DND-41 (cell line): ENCODE data around the gene KRT9.

Experiments used
- ATAC-seq: fragments of 200-7000 bp; cut with Tn5 transposase; 3 replicates; pipeline ENCODE4 v1.9.1; 2021; ENCODE audit warnings: low read depth; ENCODE audit not compliant: insufficient read depth
- DNase-seq: peaks from one replicate; pipeline ENCODE4 v3.0.0-alpha.2; 2020
- H2AFZ ChIP-seq: 2 replicates; pipeline ENCODE4 v1.6.0; 2012; ENCODE audit warnings: low read depth, low read length
- H3K27ac ChIP-seq: 2 replicates; pipeline ENCODE4 v1.5.1; 2012; ENCODE audit warnings: low read length, inconsistent platforms
- H3K27me3 ChIP-seq: fragments of 200-600 bp; sonication (generic); 2 replicates; pipeline ENCODE4 v1.6.0; 2012; ENCODE audit warnings: low read length, mild to moderate bottlenecking, inconsistent platforms; ENCODE audit not compliant: insufficient read depth, poor library complexity
- H3K36me3 ChIP-seq: 2 replicates; pipeline ENCODE4 v1.5.1; 2012; ENCODE audit warnings: low read length, inconsistent platforms; ENCODE audit not compliant: insufficient read depth
- H3K4me1 ChIP-seq: 2 replicates; pipeline ENCODE4 v1.5.1; 2012; ENCODE audit warnings: mild to moderate bottlenecking, low read length; ENCODE audit not compliant: insufficient read depth
- H3K4me2 ChIP-seq: 2 replicates; pipeline ENCODE4 v1.6.0; 2012; ENCODE audit warnings: mild to moderate bottlenecking, moderate library complexity, low read length, inconsistent platforms; ENCODE audit not compliant: insufficient read depth
- H3K4me3 ChIP-seq, 2 experiments: fragments of 200-600 bp in 1 of 2; shearing (Covaris generic) in 1 of 2; 2 replicates each; pipeline ENCODE4 v1.5.1; 2012 to 2016; ENCODE audit warnings: inconsistent platforms in 2 of 2, low read length in 2 of 2, mild to moderate bottlenecking in 2 of 2, low read depth in 1 of 2, moderate library complexity in 1 of 2
- H3K79me2 ChIP-seq: 2 replicates; pipeline ENCODE4 v1.6.0; 2012; ENCODE audit warnings: low read length, inconsistent platforms; ENCODE audit not compliant: insufficient read depth
- H3K9ac ChIP-seq: 2 replicates; pipeline ENCODE4 v1.6.0; 2012; ENCODE audit warnings: low read depth, mild to moderate bottlenecking, inconsistent platforms, low read length, moderate library complexity
- H3K9me3 ChIP-seq: 2 replicates; pipeline ENCODE4 v1.5.1; 2012; ENCODE audit warnings: low read length, moderate library complexity, mild to moderate bottlenecking, inconsistent platforms; ENCODE audit not compliant: insufficient read depth, severe bottlenecking
- H4K20me1 ChIP-seq: 2 replicates; pipeline ENCODE4 v1.6.0; 2012; ENCODE audit warnings: low read length; ENCODE audit not compliant: insufficient read depth
- EZH2 ChIP-seq: IDR thresholded peaks from 3 replicates; pipeline ENCODE4 v1.6.1; 2012; ENCODE audit warnings: borderline replicate concordance, low read depth, mild to moderate bottlenecking, moderate library complexity, low read length, inconsistent platforms; ENCODE audit not compliant: severe bottlenecking
- TF ChIP-seq, protein P1 (sequence below): IDR thresholded peaks from 2 replicates; pipeline ENCODE4 v1.5.1; 2012; ENCODE audit warnings: borderline replicate concordance, low read length, moderate library complexity, mild to moderate bottlenecking; ENCODE audit not compliant: poor library complexity, severe bottlenecking; ENCODE audit errors: extremely low read depth

The KRT9 gene

DNA sequence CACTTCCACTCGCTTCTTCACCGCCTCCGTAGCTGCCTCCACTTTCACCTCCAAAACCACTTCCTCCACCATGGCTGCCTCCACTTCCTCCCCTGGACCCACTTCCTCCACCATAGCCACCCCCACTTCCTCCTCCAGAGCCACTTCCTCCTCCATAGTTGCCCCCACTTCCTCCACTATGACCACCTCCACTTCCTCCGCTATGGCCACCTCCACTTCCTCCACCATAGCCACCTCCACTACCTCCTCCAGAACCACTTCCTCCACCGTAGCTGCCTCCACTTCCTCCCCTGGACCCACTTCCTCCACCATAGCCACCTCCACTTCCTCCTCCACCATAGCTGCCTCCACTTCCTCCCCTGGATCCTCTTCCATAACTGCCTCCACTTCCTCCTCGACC, 4.5 kb downstream of the KRT9 start:
- H3K27me3 ChIP-seq: peaks cover 9% of the 10 kb centered on the region
- no peaks in the 10 kb centered on the region for H3K79me2 ChIP-seq
- H3K9ac ChIP-seq: no peak overlapping the region
- H3K4me2 ChIP-seq: no peak overlapping the region
- H4K20me1 ChIP-seq: no peaks in the 10 kb centered on the region
- no peaks in the 10 kb centered on the region for H3K4me1 ChIP-seq
- DNase-seq: no peak
- H3K9me3 ChIP-seq: no peaks in the 10 kb centered on the region
- H3K36me3 ChIP-seq: no peaks in the 10 kb centered on the region
- H3K4me3 ChIP-seq: no peak overlapping the region
- no peak overlapping the region for H3K27ac ChIP-seq
- TF ChIP-seq, protein P1, sequence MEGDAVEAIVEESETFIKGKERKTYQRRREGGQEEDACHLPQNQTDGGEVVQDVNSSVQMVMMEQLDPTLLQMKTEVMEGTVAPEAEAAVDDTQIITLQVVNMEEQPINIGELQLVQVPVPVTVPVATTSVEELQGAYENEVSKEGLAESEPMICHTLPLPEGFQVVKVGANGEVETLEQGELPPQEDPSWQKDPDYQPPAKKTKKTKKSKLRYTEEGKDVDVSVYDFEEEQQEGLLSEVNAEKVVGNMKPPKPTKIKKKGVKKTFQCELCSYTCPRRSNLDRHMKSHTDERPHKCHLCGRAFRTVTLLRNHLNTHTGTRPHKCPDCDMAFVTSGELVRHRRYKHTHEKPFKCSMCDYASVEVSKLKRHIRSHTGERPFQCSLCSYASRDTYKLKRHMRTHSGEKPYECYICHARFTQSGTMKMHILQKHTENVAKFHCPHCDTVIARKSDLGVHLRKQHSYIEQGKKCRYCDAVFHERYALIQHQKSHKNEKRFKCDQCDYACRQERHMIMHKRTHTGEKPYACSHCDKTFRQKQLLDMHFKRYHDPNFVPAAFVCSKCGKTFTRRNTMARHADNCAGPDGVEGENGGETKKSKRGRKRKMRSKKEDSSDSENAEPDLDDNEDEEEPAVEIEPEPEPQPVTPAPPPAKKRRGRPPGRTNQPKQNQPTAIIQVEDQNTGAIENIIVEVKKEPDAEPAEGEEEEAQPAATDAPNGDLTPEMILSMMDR: no peak
- TF ChIP-seq EZH2: no peak
- H2AFZ ChIP-seq: no peak overlapping the region
- ATAC-seq: no peak

DNA sequence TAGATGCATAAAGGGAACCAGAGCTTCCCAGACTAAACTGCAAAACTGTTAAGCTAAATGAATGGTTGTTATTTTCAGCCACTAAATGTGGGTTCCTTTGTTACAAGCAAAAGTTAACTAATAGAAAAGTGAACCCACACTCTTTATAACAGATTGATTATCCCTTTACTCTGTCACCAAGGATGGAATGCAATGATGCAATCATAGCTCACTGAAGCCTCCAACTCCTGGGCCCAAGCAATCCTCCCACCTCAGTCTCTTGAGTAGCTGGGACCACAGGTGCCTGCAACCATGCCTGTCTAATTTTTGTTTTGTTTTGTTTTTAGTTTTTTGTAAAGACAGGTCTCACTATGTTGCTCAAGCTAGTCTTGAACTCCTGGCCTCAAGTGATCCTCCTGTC, 6.5 kb downstream of the KRT9 start:
- Histone ChIP-seq H3K36me3 (no peaks in the 10 kb centered on the region), H3K27ac (no peak overlapping the region), H3K4me3 (no peak overlapping the region), H3K27me3 (peaks cover 6% of the 10 kb centered on the region), H3K9ac (no peak overlapping the region), H4K20me1 (no peaks in the 10 kb centered on the region), H3K4me1 (no peaks in the 10 kb centered on the region), H3K9me3 (no peaks in the 10 kb centered on the region), H2AFZ (no peak overlapping the region), H3K4me2 (no peak overlapping the region), H3K79me2 (no peaks in the 10 kb centered on the region)
- DNase-seq (no peak), ATAC-seq (no peak)
- no peak for TF ChIP-seq EZH2
- TF ChIP-seq, protein P1: no peak

DNA sequence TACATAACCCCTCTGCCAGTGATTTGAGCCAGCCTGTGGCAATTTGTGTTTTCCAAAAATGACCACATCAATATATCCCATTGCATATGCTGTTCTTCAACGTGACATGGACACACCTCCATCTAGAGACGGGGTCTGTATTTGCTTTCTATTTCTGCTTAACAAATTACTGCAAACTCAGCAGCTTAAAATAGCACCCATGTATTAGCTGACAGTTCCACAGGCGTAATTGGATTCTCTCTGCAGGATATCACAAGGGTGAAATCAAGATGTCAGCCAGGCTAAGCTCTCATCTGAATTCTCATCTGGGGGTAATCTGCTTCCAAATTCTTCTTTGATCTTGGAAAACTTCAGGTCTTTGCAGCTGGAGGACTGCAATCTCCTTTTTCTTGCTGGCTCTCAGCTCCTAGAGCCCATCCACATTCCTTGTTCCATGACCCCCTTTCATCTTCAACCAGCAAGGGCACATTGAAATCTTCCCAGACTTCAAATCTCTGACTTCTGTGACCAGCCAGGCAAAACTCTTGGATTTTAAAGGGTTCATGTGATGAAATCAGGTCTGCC, 8.2 kb downstream of the KRT9 start:
- no peak for DNase-seq
- H3K4me3 ChIP-seq: no peak overlapping the region

More for the DNA sequence above, 8.2 kb downstream of the KRT9 start:
- ATAC-seq: no peak
- H3K9ac ChIP-seq: no peak overlapping the region
- TF ChIP-seq, protein P1: no peak
- TF ChIP-seq EZH2: no peak
- H3K79me2 ChIP-seq: no peaks in the 10 kb centered on the region
- no peaks in the 10 kb centered on the region for H4K20me1 ChIP-seq
- H3K9me3 ChIP-seq: no peaks in the 10 kb centered on the region
- H3K4me1 ChIP-seq: no peaks in the 10 kb centered on the region
- H3K27ac ChIP-seq: no peak overlapping the region
- H3K4me2 ChIP-seq: no peak overlapping the region
- H2AFZ ChIP-seq: no peak overlapping the region
- H3K36me3 ChIP-seq: no peaks in the 10 kb centered on the region
- peaks cover 6% of the 10 kb centered on the region for H3K27me3 ChIP-seq
